Activated CD4-positive, alpha-beta memory T cell treated with anti-CD3 and anti-CD28 coated beads, Interleukin-2, amount 10 ng/mL, durations not matched to agents 7 days and 5 days (primary cell): ENCODE measurements around the gene RNASE8. TPM values are rescaled to one million over a fixed set of nuclear protein-coding genes. Genes with fewer than 3 reads are reported as not detected.
A peak's percentile ranks its signal among the peaks of the same experiment; 100 is the strongest.

Source experiments
- CTCF ChIA-PET: fragments of 350-600 bp; sonication (Branson Sonifier 250); formaldehyde crosslinking; loops from one replicate; lab custom pipeline; 2021; ENCODE audit warnings: antibody characterized with exemption, inconsistent platforms; lab: Charles Lee
- POLR2A ChIA-PET: fragments of 350-600 bp; sonication (Branson Sonifier 250); formaldehyde crosslinking; loops from one replicate; lab custom pipeline; 2021; ENCODE audit warnings: antibody characterized with exemption; lab: Charles Lee
- DNase-seq: peaks from one replicate; pipeline ENCODE4 v3.0.0-alpha.2; 2020
- H3K27ac Mint-ChIP-seq: one replicate; pipeline ENCODE4 v1.8.0; 2021; ENCODE audit warnings: mild to moderate bottlenecking, mixed read lengths
- H3K27me3 Mint-ChIP-seq: one replicate; pipeline ENCODE4 v1.8.0; 2021; ENCODE audit warnings: mixed read lengths
- H3K36me3 Mint-ChIP-seq: one replicate; pipeline ENCODE4 v1.8.0; 2021; ENCODE audit warnings: low read depth, mixed read lengths
- H3K4me1 Mint-ChIP-seq: one replicate; pipeline ENCODE4 v1.8.0; 2021; ENCODE audit warnings: mixed read lengths
- H3K4me3 Mint-ChIP-seq: one replicate; pipeline ENCODE4 v1.8.0; 2021; ENCODE audit warnings: mild to moderate bottlenecking, mixed read lengths
- H3K9me3 Mint-ChIP-seq: one replicate; pipeline ENCODE4 v1.8.0; 2021; ENCODE audit warnings: mixed read lengths
- total RNA-seq, 2 experiments: library from RNA; stranded (reverse); gene quantifications; one replicate each; pipeline ENCODE4 v1.2.3, GENCODE V29; 2021

RNASE8 gene
- total RNA-seq, 2 experiments from 2014 or later: not detected

DNA sequence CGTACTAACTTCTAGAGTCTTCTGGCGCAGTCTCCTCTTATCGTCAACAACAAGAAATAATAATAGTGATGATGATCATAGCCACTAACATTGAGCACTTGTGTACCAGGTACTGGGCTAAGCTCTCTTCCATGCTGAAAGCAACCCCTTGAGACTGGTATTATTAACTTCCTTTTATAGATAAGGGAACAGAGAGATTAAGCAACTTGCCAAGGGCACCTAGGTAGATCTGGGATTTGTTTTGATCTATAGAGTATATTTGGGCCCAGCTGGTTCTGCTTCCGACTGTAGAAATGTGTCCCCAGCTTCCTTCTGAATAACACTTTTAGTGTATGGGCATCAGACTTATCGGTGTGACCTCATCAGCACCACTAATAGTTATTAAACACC lies 42.0 kb downstream of the RNASE8 start:
- POLR2A ChIA-PET: no interaction called here

DNA sequence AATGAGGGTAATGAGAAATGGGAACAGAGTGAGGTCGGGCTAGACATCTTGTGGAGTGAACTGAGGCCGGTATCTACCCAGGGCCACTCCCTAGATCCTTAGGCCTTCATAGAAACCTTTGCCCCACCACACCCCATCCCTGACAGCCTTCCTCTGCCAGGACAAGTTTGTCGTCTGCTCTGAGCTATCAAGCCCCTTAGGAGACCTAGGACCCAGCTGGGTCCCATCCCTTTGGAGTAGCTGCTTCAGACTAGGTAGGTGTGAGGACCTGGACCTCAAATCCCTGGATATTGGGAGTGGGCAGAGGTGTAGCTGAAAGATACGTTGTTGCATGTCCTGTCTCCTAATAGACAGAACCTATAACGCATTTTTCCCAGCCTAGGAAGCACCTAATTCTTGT lies 43.3 kb downstream of the RNASE8 start, which contains the start of gene TMEM253:
TSS of gene TMEM253 (plus strand) at position 136 of the 400 bp plus-strand sequence. CDS start 278 bp downstream, outside the sequence.
- ChIA-PET CTCF (interaction anchor here (1.0 to 10.3 kb wide), 6 partner anchors 7 to 129 kb away, joined by 3 to 159 read pairs (median 52); no protein-coding TSS in a partner anchor), POLR2A (interaction anchor here (4.4 kb wide), 1 partner anchor 12 kb away, joined by 31 read pairs; no protein-coding TSS in a partner anchor)
- no peak for DNase-seq
- H3K27ac Mint-ChIP-seq: no peak within 1 kb of the TSS
- no peaks in the 10 kb centered on the region for H3K9me3 Mint-ChIP-seq
- no peak within 1 kb of the TSS for H3K4me3 Mint-ChIP-seq
- H3K4me1 Mint-ChIP-seq: peaks cover 51% of the 10 kb centered on the region
- peaks cover 21% of the 10 kb centered on the region for H3K27me3 Mint-ChIP-seq
- no peaks in the 10 kb centered on the region for H3K36me3 Mint-ChIP-seq

More for the DNA sequence above, 42.0 kb downstream of the RNASE8 start:
- H3K9me3 Mint-ChIP-seq: no peaks in the 10 kb centered on the region
- peaks cover 44% of the 10 kb centered on the region for H3K4me1 Mint-ChIP-seq
- H3K36me3 Mint-ChIP-seq: no peaks in the 10 kb centered on the region
- no peak for DNase-seq
- H3K4me3 Mint-ChIP-seq: peak overlapping the region; percentile 18
- H3K27ac Mint-ChIP-seq: no peak overlapping the region
- peaks cover 22% of the 10 kb centered on the region for H3K27me3 Mint-ChIP-seq
- CTCF ChIA-PET: interaction anchor here (0.9 kb wide), 1 partner anchor 10 kb away, joined by 3 read pairs; no protein-coding TSS in a partner anchor

DNA sequence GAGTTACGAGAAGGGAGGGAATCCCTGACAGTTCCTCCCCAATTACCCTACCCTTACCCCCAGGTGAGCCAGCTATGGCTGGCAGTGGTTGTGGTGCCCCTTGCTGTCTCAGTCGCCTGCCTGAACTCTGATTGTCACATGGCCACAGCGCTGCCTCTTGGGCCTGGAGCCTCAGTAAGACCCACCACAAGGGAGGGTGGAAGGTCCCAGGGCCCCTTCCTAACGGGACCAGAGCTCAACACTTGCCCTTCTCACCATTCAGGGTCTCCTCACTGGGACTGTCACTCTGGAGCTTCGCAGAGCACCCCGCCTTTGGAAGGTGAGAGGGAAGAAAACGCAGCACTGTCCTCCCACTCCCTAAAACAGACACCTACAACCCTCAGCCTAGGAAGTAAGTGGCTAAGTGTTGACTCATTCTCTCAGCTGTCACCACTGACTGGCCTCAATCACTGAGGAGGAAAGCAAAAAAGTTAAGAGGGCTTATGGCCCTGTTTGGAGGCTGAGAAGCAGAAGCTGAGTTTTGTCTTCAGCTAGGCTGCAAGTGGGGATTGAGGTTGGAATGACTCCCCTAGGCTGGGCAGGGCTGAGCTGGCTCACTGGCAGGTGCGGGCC lies 44.3 kb downstream of the RNASE8 start:
- peaks cover 20% of the 10 kb centered on the region for H3K27me3 Mint-ChIP-seq
- H3K36me3 Mint-ChIP-seq: no peaks in the 10 kb centered on the region
- H3K4me3 Mint-ChIP-seq: peak overlapping the region; percentile 88
- DNase-seq: no peak
- CTCF ChIA-PET: interaction anchor here (0.6 to 10.3 kb wide), 7 partner anchors 8 to 354 kb away, joined by 3 to 159 read pairs (median 23); partner anchors contain the start of gene CHD8
- POLR2A ChIA-PET: interaction anchor here (1.3 to 4.4 kb wide), 5 partner anchors 10 to 36 kb away, joined by 3 to 31 read pairs (median 16); partner anchors contain the start of gene ARHGEF40
- peaks cover 54% of the 10 kb centered on the region for H3K4me1 Mint-ChIP-seq
- no peaks in the 10 kb centered on the region for H3K9me3 Mint-ChIP-seq
- H3K27ac Mint-ChIP-seq: peak overlapping the region; percentile 76

DNA sequence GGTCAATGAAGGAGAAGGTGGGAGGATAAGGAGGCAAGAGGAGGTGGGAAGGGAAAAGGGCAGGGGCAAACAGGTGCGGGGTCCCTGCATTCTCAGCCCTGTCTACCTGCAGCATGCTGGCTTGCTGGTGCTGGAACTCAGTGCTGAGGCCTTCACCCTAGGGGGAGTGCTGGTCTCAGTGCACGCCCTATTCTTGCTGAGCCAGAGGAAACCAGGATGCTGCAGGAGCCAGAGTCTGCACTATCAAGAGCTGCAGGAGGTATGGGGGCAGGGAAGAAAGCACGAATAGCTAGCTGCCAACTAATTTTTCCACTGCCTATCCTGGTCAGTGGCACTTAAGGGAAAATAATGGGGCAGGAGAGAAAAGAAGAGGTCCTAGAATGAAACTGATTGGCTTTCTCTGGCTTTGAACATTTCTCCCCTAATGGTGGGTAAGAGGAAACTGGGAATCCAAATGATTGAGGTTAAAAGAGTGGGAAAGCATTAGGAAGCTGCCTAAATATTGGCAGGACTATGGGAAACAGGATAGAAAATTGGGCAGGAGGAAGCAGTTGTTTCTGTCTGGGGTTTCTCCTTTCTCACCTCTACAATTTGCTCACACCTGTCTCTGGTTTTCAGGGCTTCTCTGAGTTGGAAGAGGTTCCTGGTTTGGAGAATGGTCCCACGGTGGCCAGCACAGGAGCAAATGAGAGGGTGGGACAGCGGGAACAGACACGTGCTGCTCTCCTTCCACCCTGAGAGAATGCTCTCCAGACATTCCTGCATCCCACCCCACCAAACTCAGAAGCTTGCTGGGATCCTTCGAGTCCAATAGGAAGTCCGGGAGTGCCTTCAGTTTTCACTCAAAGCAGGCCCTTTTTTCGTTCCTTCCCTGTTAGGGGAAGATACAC lies 45.1 kb downstream of the RNASE8 start:
- no peak for DNase-seq
- H3K36me3 Mint-ChIP-seq: no peaks in the 10 kb centered on the region
- peaks cover 14% of the 10 kb centered on the region for H3K27me3 Mint-ChIP-seq
- peaks cover 53% of the 10 kb centered on the region for H3K4me1 Mint-ChIP-seq
- peak overlapping the region; percentile 88 for H3K4me3 Mint-ChIP-seq
- ChIA-PET POLR2A (interaction anchor here (0.7 to 4.4 kb wide), 15 partner anchors 8 to 421 kb away, joined by 3 to 31 read pairs (median 5); partner anchors contain the start of genes ARHGEF40 and METTL3), CTCF (interaction anchor here (0.8 to 10.3 kb wide), 13 partner anchors 9 to 162 kb away, joined by 3 to 159 read pairs (median 13); partner anchors contain the start of genes ARHGEF40 and NDRG2)
- peak overlapping the region; percentile 78 for H3K27ac Mint-ChIP-seq
- no peaks in the 10 kb centered on the region for H3K9me3 Mint-ChIP-seq

DNA sequence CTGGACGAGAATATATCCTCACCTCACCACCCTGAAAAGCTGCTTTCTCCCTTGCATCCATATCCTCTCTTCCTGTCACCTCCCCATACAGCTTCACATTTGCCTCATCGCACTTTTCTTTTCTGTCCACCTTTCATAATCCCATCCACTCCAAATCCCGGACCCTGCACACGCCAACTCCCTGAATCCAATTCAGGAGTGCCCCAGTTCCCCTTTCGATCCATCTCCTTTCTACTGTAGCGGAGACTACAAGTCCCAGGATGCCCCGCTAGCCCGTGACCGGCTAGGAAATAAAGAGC lies 45.7 kb downstream of the RNASE8 start:
- H3K9me3 Mint-ChIP-seq: no peaks in the 10 kb centered on the region
- ChIA-PET CTCF (interaction anchor here (0.8 to 10.3 kb wide), 14 partner anchors 9 to 161 kb away, joined by 3 to 159 read pairs (median 8); partner anchors contain the start of genes ARHGEF40 and NDRG2), POLR2A (interaction anchor here (0.7 to 4.4 kb wide), 17 partner anchors 8 to 760 kb away, joined by 3 to 31 read pairs (median 5); partner anchors contain the start of genes ARHGEF40, METTL3 and PARP2)
- peak overlapping the region; percentile 88 for H3K4me3 Mint-ChIP-seq
- H3K36me3 Mint-ChIP-seq: no peaks in the 10 kb centered on the region
- peak overlapping the region; percentile 78 for H3K27ac Mint-ChIP-seq
- no peak for DNase-seq
- H3K27me3 Mint-ChIP-seq: peaks cover 14% of the 10 kb centered on the region
- H3K4me1 Mint-ChIP-seq: peaks cover 53% of the 10 kb centered on the region

DNA sequence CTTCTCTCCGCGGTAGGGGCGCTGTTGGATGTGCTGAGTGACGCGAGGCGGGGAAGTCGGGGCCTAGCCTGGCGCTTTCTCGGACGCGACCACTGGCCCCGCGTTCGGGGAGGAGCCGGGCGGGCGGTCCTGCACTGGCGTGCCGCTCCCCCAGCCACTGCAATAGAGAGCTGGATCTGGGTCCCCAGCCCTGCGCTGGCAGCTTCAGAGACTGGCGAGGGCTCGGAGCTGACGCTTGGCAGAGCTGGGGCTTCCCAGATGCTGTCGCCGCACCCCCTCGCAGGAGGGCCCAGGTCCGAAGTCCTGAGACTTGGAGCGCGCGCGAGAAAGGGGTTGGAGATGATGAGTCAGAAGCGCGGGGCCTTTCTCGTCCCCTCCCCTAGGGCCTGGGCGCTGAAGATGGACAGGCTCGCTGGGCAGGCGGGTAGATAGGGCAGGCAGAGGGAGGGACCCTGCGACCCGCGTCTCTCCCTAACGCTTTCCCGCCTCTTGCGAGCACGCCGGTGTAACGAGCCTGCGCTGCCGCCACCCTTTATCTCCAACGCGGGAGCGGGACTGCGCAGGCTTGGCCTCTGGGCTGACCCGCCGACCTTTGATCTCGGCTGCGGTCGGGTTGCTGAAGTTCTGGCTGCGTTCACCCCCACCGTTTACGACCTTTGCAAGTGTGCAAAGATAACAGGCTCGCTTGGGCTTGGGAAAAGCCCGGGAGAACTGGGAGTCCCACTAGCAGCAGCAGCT lies 46.3 kb downstream of the RNASE8 start:
- CTCF ChIA-PET: interaction anchor here (0.6 to 10.3 kb wide), 30 partner anchors 10 to 761 kb away, joined by 3 to 159 read pairs (median 4); partner anchors contain the start of genes ARHGEF40, METTL3, NDRG2 and RAB2B

DNA sequence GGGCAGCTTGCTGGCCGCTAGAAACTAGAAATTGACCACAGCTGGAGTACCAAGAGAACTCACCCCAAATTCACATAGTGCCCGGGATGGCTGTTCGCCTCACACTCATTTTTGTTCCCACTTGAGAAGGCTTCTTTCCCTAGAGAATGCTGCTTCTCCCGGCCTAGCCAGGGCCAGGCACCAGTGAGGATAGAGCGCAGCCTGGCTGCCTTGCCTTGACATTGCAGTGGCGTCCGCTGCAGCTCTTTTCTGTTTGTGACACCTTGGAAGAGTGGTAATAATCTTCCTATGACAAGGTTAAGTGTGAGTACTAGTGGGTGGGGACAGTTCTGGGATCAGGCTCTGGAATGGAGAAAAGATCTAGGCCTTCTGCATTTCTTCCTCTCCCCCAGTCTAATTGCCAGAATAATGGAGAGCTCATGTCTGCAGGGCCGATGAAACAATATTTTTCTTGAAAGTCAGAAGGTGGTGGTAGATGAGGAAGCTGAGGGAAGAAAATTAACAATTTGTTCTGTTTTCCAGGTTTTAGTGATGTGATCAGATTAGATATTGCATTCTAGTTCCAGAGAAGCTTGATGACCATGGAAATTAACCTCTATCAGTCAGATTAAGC lies 46.9 kb downstream of the RNASE8 start:
- H3K36me3 Mint-ChIP-seq: no peaks in the 10 kb centered on the region
- peak overlapping the region; percentile 78 for H3K27ac Mint-ChIP-seq
- peak overlapping the region; percentile 88 for H3K4me3 Mint-ChIP-seq
- POLR2A ChIA-PET: interaction anchor here (0.7 to 4.4 kb wide), 21 partner anchors 9 to 762 kb away, joined by 3 to 31 read pairs (median 4); partner anchors contain the start of gene PARP2
- H3K27me3 Mint-ChIP-seq: peaks cover 4% of the 10 kb centered on the region
- H3K9me3 Mint-ChIP-seq: no peaks in the 10 kb centered on the region
- H3K4me1 Mint-ChIP-seq: peaks cover 47% of the 10 kb centered on the region
- DNase-seq: peak; percentile 72
- CTCF ChIA-PET: interaction anchor here (0.6 to 10.3 kb wide), 29 partner anchors 10 to 762 kb away, joined by 3 to 159 read pairs (median 4); partner anchors contain the start of genes ARHGEF40, METTL3, NDRG2 and RAB2B

More for the DNA sequence above, 46.3 kb downstream of the RNASE8 start:
- H3K4me1 Mint-ChIP-seq: peaks cover 50% of the 10 kb centered on the region
- H3K9me3 Mint-ChIP-seq: no peaks in the 10 kb centered on the region
- POLR2A ChIA-PET: interaction anchor here (0.7 to 4.4 kb wide), 26 partner anchors 9 to 761 kb away, joined by 3 to 31 read pairs (median 4); partner anchors contain the start of genes ARHGEF40, METTL3 and PARP2
- no peaks in the 10 kb centered on the region for H3K36me3 Mint-ChIP-seq
- DNase-seq: peak; percentile 96
- peak overlapping the region; percentile 78 for H3K27ac Mint-ChIP-seq
- peak overlapping the region; percentile 88 for H3K4me3 Mint-ChIP-seq
- peaks cover 10% of the 10 kb centered on the region for H3K27me3 Mint-ChIP-seq

DNA sequence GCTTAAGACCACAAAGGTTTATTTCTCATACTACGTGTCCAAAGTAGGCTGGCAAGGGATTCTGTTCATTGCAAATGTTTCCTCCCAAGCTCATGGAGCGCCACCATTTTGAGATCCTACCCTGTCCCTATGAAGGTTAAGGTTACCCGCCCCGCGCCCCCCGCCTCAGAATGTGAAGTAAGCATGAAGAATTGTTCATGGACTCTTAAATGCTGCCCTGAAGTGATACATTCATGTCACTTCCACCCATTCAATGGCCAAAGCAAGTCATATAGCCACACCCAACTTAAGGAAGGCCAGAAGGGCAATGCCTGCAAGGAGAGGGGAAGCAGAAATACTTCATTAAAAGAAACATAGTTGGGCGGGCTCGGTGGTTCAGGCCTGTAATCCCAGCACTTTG lies 47.5 kb downstream of the RNASE8 start:
- H3K27me3 Mint-ChIP-seq: no peaks in the 10 kb centered on the region
- no peak for DNase-seq
- H3K36me3 Mint-ChIP-seq: no peaks in the 10 kb centered on the region
- H3K4me1 Mint-ChIP-seq: peaks cover 49% of the 10 kb centered on the region
- peak overlapping the region; percentile 88 for H3K4me3 Mint-ChIP-seq
- H3K9me3 Mint-ChIP-seq: no peaks in the 10 kb centered on the region
- CTCF ChIA-PET: interaction anchor here (0.6 to 10.3 kb wide), 26 partner anchors 9 to 406 kb away, joined by 3 to 159 read pairs (median 4); partner anchors contain the start of genes ARHGEF40, METTL3, RAB2B and RNASE7
- POLR2A ChIA-PET: interaction anchor here (0.7 to 4.4 kb wide), 14 partner anchors 8 to 373 kb away, joined by 3 to 31 read pairs (median 4); no protein-coding TSS in a partner anchor
- peak overlapping the region; percentile 78 for H3K27ac Mint-ChIP-seq

DNA sequence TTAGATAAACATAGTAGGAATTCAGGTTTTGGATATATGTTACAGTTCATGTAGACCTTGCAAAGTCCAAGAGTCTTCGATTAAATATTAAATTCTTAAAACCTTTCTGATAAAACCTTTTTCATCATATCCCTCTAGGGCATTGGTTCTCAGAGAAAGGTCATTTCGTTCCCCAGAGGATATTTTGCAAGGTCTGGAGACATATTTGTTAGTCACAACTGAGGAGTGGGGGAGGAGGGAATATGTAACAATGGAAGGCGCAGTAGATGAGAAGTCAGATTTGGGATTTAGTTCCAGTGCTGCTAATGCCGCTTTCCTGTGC lies 48.5 kb downstream of the RNASE8 start:
- POLR2A ChIA-PET: no interaction called here
- no peak for DNase-seq
- H3K27me3 Mint-ChIP-seq: no peaks in the 10 kb centered on the region
- H3K27ac Mint-ChIP-seq: no peak overlapping the region
- CTCF ChIA-PET: interaction anchor here (1.1 to 10.3 kb wide), 7 partner anchors 12 to 135 kb away, joined by 4 to 159 read pairs (median 52); no protein-coding TSS in a partner anchor
- no peak overlapping the region for H3K4me3 Mint-ChIP-seq
- H3K4me1 Mint-ChIP-seq: peaks cover 50% of the 10 kb centered on the region
- H3K9me3 Mint-ChIP-seq: no peaks in the 10 kb centered on the region
- no peaks in the 10 kb centered on the region for H3K36me3 Mint-ChIP-seq

DNA sequence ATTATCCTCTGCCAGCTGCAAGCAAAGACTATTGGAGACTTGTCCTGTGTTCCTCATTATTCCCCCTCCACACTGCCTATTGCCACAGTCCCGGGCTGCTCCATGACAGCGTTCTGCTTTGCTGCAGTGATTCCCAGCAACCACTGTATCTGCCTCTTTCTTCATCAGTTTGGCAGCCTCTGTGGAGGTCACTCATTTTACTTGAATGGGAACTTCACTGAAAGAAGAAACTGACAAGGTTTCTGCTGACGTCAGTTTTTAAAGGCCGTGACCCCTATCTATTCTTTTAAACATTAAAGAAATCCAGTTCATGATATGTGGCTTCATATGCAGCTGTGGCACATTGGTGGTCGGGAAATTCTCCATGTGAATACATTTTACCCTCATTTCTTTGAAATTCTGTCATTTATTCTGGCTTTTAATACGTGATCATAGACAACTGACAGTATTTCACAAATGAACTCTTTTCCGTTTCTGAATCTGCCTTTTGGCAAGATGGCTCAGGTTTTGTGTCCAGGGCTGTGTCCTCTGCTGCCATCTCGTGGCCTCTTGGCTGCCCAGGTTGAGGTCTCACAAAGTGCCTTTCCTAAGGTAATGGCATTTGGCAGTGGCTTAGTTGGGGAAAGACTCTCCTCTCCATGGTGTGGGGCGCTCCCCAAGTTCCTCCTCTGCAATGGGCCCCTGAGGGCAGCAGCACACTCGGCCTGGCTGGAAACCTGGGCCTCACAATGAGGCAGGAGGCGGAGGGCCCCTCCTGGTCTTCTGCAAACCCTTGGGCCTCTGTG lies 49.1 kb downstream of the RNASE8 start:
- Mint-ChIP-seq H3K9me3 (no peaks in the 10 kb centered on the region), H3K27ac (no peak overlapping the region), H3K27me3 (no peaks in the 10 kb centered on the region), H3K36me3 (no peaks in the 10 kb centered on the region), H3K4me3 (no peak overlapping the region), H3K4me1 (peaks cover 47% of the 10 kb centered on the region)
- ChIA-PET POLR2A (no interaction called here), CTCF (interaction anchor here (1.1 to 10.3 kb wide), 5 partner anchors 13 to 135 kb away, joined by 4 to 159 read pairs (median 23); no protein-coding TSS in a partner anchor)
- DNase-seq: peak; percentile 80
